HepG2 (cell line): ENCODE results near the gene THSD4.

Experiments used
- ARID3A ChIP-seq: IDR thresholded peaks from 2 replicates; pipeline ENCODE4 v1.6.1; 2012; ENCODE audit warnings: low read depth, low read length, improper control_type of control experiment
- ATF3 ChIP-seq: sonication (generic); formaldehyde crosslinking; IDR thresholded peaks from 2 replicates; pipeline ENCODE4 v1.4.0; 2020; ENCODE audit warnings: missing genetic modification reagents
- ATF7 ChIP-seq, 2 experiments: fragments of 450-650 bp in 1 of 2; sonication (generic) in 1 of 2; formaldehyde crosslinking in 1 of 2; IDR thresholded peaks; 2 replicates each; pipeline versions ENCODE4 v1.4.0 to v1.6.1; 2016 to 2020; ENCODE audit warnings: antibody characterized with exemption in 1 of 2, mild to moderate bottlenecking in 1 of 2, missing genetic modification reagents in 1 of 2
- CTCF ChIP-seq: sonication (generic); formaldehyde crosslinking; IDR thresholded peaks from 2 replicates; pipeline ENCODE4 v1.5.0; 2020; ENCODE audit warnings: mild to moderate bottlenecking, missing genetic modification reagents, moderate library complexity
- E2F2 ChIP-seq: sonication (generic); formaldehyde crosslinking; IDR thresholded peaks from 2 replicates; pipeline ENCODE4 v1.4.0; 2020; ENCODE audit warnings: missing genetic modification reagents, borderline replicate concordance
- MIER3 ChIP-seq: IDR thresholded peaks from 2 replicates; pipeline ENCODE4 v1.6.1; 2016; ENCODE audit warnings: missing compliant biosample characterization, borderline replicate concordance
- POLR2AphosphoS5 ChIP-seq: IDR thresholded peaks from 2 replicates; pipeline ENCODE4 v1.6.1; 2012; ENCODE audit warnings: low read depth, low read length
- RNF219 ChIP-seq: sonication (generic); formaldehyde crosslinking; IDR thresholded peaks from 2 replicates; pipeline ENCODE4 v1.5.0; 2020; ENCODE audit warnings: mild to moderate bottlenecking, missing genetic modification reagents
- SMAD1 ChIP-seq: sonication (generic); formaldehyde crosslinking; IDR thresholded peaks from 2 replicates; pipeline ENCODE4 v1.4.0; 2020; ENCODE audit warnings: missing genetic modification reagents, low read depth, mild to moderate bottlenecking, borderline replicate concordance
- SMARCC2 ChIP-seq: fragments of 450-650 bp; IDR thresholded peaks from 2 replicates; pipeline ENCODE4 v1.6.1; 2017; ENCODE audit warnings: antibody characterized with exemption, mild to moderate bottlenecking
- ZNF274 ChIP-seq: sonication (generic); formaldehyde crosslinking; IDR thresholded peaks from 2 replicates; pipeline ENCODE4 v1.5.1; 2020; ENCODE audit warnings: mild to moderate bottlenecking, missing genetic modification reagents
- ZNF318 ChIP-seq: sonication (generic); formaldehyde crosslinking; IDR thresholded peaks from 2 replicates; pipeline ENCODE4 v1.4.0; 2020; ENCODE audit warnings: mild to moderate bottlenecking, missing genetic modification reagents
- ZNF616 ChIP-seq: sonication (generic); formaldehyde crosslinking; IDR thresholded peaks from 2 replicates; pipeline ENCODE4 v1.5.0; 2020; ENCODE audit warnings: low read depth, mild to moderate bottlenecking, missing genetic modification reagents

- TF ChIP-seq ARID3A (no peak), SMAD1 (CRISPR knock-in tag) (no peak), E2F2 (CRISPR knock-in tag) (no peak), SMARCC2 (no peak), RNF219 (CRISPR knock-in tag) (no peak), CTCF (CRISPR knock-in tag) (no peak), ATF3 (CRISPR knock-in tag) (no peak), ZNF274 (CRISPR knock-in tag) (no peak), ZNF616 (CRISPR knock-in tag) (no peak), ZNF318 (CRISPR knock-in tag) (no peak), ATF7 (IDR thresholded peaks at IDR 0.05) (no peak), ATF7 (CRISPR knock-in tag; IDR thresholded peaks at IDR 0.05) (no peak), MIER3 (CRISPR knock-in tag) (no peak), POLR2AphosphoS5 (no peak)
Measured at GRCh38 chr15:71452893-71453292, 337.6 kb downstream of the THSD4 start.
